Smooth muscle cell (in vitro differentiated cells): ENCODE results near the gene IGF2BP3. TPM values are rescaled to one million over a fixed set of nuclear protein-coding genes. Genes with fewer than 3 reads are reported as not detected.
A peak's percentile ranks its signal among the peaks of the same experiment; 100 is the strongest.

Experiments used
- DNase-seq: peaks from one replicate; lab custom pipeline; 2025; ENCODE audit not compliant: unreplicated experiment; lab: John Stamatoyannopoulos, UW
- H2AFZ ChIP-seq: fragments of 200-600 bp; sonication (generic); 2 replicates; pipeline ENCODE4 v1.6.0; 2016; ENCODE audit warnings: antibody characterized with exemption, low read depth, mild to moderate bottlenecking
- H3F3A ChIP-seq: fragments of 200-600 bp; sonication (generic); 2 replicates; pipeline ENCODE4 v1.6.0; 2017; ENCODE audit warnings: antibody characterized with exemption, low read depth
- H3K27ac ChIP-seq: fragments of 200-600 bp; sonication (generic); 2 replicates; pipeline ENCODE4 v1.5.1; 2016; ENCODE audit warnings: low read depth, mild to moderate bottlenecking
- H3K27me3 ChIP-seq: fragments of 200-600 bp; sonication (generic); 2 replicates; pipeline ENCODE4 v1.6.1; 2016; ENCODE audit warnings: low read depth, mild to moderate bottlenecking
- H3K36me3 ChIP-seq: fragments of 200-600 bp; sonication (generic); 2 replicates; pipeline ENCODE4 v1.5.1; 2016; ENCODE audit warnings: low read depth
- H3K4me1 ChIP-seq: fragments of 200-600 bp; sonication (generic); 2 replicates; pipeline ENCODE4 v1.5.1; 2016; ENCODE audit warnings: low read depth
- H3K4me2 ChIP-seq: fragments of 200-600 bp; sonication (generic); 2 replicates; pipeline ENCODE4 v1.6.0; 2016; ENCODE audit warnings: mild to moderate bottlenecking
- H3K4me3 ChIP-seq: fragments of 200-600 bp; sonication (generic); 2 replicates; pipeline ENCODE4 v1.5.1; 2016; ENCODE audit warnings: mild to moderate bottlenecking
- H3K79me2 ChIP-seq: fragments of 200-600 bp; sonication (generic); 2 replicates; pipeline ENCODE4 v1.6.0; 2016; ENCODE audit warnings: low read depth, mild to moderate bottlenecking
- H3K9ac ChIP-seq: fragments of 200-600 bp; sonication (generic); 2 replicates; pipeline ENCODE4 v1.6.0; 2016; ENCODE audit warnings: low read depth
- H3K9me3 ChIP-seq: fragments of 200-600 bp; sonication (generic); replicated peaks from 2 replicates; pipeline ENCODE4 v1.5.1; 2016; ENCODE audit warnings: low read depth
- H4K20me1 ChIP-seq: fragments of 200-600 bp; sonication (generic); 2 replicates; pipeline ENCODE4 v1.6.0; 2016; ENCODE audit warnings: low read depth
- CTCF ChIP-seq: fragments of 200-600 bp; sonication (generic); IDR thresholded peaks from 2 replicates; pipeline ENCODE4 v1.5.1; 2017; ENCODE audit warnings: borderline replicate concordance, mild to moderate bottlenecking, antibody characterized with exemption; ENCODE audit not compliant: insufficient read depth, poor library complexity, severe bottlenecking
- WGBS: methylation state at CpG from one replicate; pipeline ENCODE4 v1.1.7; 2016; ENCODE audit warnings: low lambda C conversion rate; 5-methylcytosine and 5-hydroxymethylcytosine counted together
- polyA plus RNA-seq: library from polyadenylated mRNA; unstranded; fragments of >200 nt; fragmentation: Nextera tagmentation; extraction: Ambion mirVana; gene quantifications from 2 replicates; pipeline ENCODE4 v1.2.1, GENCODE V29; 2016
- total RNA-seq: library from RNA; depleted of rRNA; stranded (reverse); fragments of >200 nt; gene quantifications from 2 replicates; pipeline ENCODE4 v1.2.3, GENCODE V29; 2014

IGF2BP3 gene
- total and polyA plus RNA-seq, 2 experiments from 2014 or later, result 7.9 to 35.2 TPM

- peak overlapping the region; percentile 69 for H3K4me3 ChIP-seq
- H3K4me1 ChIP-seq, result peaks cover 51% of the 10 kb centered on the region
- under 1% methylated on average over 46 of the region's 48 CpGs for WGBS
- H3F3A ChIP-seq, result peaks cover 10% of the 10 kb centered on the region
- no peaks in the 10 kb centered on the region for H3K9me3 ChIP-seq
- peaks cover 61% of the 10 kb centered on the region for H3K79me2 ChIP-seq
- TF ChIP-seq CTCF, result no peak
- H3K36me3 ChIP-seq, result no peaks in the 10 kb centered on the region
- H2AFZ ChIP-seq, result peak overlapping the region; percentile 71
- H3K4me2 ChIP-seq, result peak overlapping the region; percentile 94
- DNase-seq, result peak; percentile 36
- peak overlapping the region; percentile 87 for H3K27ac ChIP-seq
- peaks cover 37% of the 10 kb centered on the region for H4K20me1 ChIP-seq
- H3K27me3 ChIP-seq, result no peaks in the 10 kb centered on the region
- H3K9ac ChIP-seq, result peak overlapping the region; percentile 76
These were observed 1.7 kb downstream of the IGF2BP3 start for GRCh38 chr7:23468526-23469149.

- peak overlapping the region; percentile 87 for H3K27ac ChIP-seq
- H3K79me2 ChIP-seq, result peaks cover 67% of the 10 kb centered on the region
- peaks cover 10% of the 10 kb centered on the region for H3F3A ChIP-seq
- peaks cover 51% of the 10 kb centered on the region for H3K4me1 ChIP-seq
- no peaks in the 10 kb centered on the region for H3K27me3 ChIP-seq
- TF ChIP-seq CTCF, result no peak
- DNase-seq, result peak; percentile 44
- WGBS, result 0% methylated on average over 29 of the region's 32 CpGs
- no peaks in the 10 kb centered on the region for H3K36me3 ChIP-seq
- peak overlapping the region; percentile 69 for H3K4me3 ChIP-seq
- H3K9ac ChIP-seq, result peak overlapping the region; percentile 76
- peak overlapping the region; percentile 94 for H3K4me2 ChIP-seq
- no peaks in the 10 kb centered on the region for H3K9me3 ChIP-seq
- H2AFZ ChIP-seq, result peak overlapping the region; percentile 71
- peaks cover 44% of the 10 kb centered on the region for H4K20me1 ChIP-seq
These were observed 2.3 kb downstream of the IGF2BP3 start for GRCh38 chr7:23467806-23468525.

GRCh38 chr7:23467291-23467805 lies 2.9 kb downstream of the IGF2BP3 start:
- Histone ChIP-seq H4K20me1 (peaks cover 49% of the 10 kb centered on the region), H3F3A (peaks cover 10% of the 10 kb centered on the region), H3K79me2 (peaks cover 74% of the 10 kb centered on the region), H3K4me1 (peaks cover 48% of the 10 kb centered on the region), H3K9me3 (no peaks in the 10 kb centered on the region), H2AFZ (peak overlapping the region; percentile 71), H3K27me3 (no peaks in the 10 kb centered on the region), H3K4me3 (peak overlapping the region; percentile 69), H3K9ac (peak overlapping the region; percentile 76), H3K36me3 (no peaks in the 10 kb centered on the region), H3K4me2 (peak overlapping the region; percentile 94), H3K27ac (peak overlapping the region; percentile 87)
- 2% methylated on average over 11 of the region's 11 CpGs for WGBS
- no peak for TF ChIP-seq CTCF
- no peak for DNase-seq
